Measurements from ENCODE around the gene SLITRK6. TPM values are rescaled to one million over a fixed set of nuclear protein-coding genes. Genes with fewer than 3 reads are reported as not detected.

The SLITRK6 gene
- total and polyA plus RNA-seq, 4 donors = 0.22 to 1.5 (median 0.68) TPM

DNA sequence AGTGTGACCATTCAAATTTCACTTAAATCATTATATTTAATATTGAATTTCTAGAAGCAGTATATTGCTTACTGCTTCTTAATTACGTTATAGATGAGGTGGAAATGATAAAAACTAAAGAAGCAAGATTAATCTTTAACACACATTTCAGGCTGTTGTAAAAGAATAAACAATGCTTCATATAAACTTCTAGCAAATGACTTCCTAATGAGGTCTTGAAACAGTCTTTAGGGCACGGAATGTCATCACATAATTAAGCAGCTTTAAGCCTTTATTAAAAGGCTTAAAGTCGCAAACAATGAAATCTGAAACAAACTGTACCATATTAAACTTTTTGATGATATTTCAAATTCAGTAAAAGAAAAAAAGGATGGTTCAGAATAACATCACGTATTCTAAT, 1.9 kb downstream of the SLITRK6 start:
- H3K9me3 ChIP-seq (ENCODE audit: control insufficient read depth in 4 of 4, low read length in 3 of 4) = no peaks in the 10 kb centered on the region
- WGBS = 42% methylated on average over 4 of the region's 4 CpGs
- no peak for DNase-seq (ENCODE audit: low spot score)
- no peak for TF ChIP-seq NR2F2 (IDR thresholded peaks at IDR 0.05)
- TF ChIP-seq HNF4A (conservative IDR thresholded peaks at IDR 0.05) = no peak
- TF ChIP-seq GABPA (IDR thresholded peaks at IDR 0.05 in 1 of 2, conservative IDR thresholded peaks at IDR 0.05 in 1 of 2) = no peak
- TF ChIP-seq, protein P1, sequence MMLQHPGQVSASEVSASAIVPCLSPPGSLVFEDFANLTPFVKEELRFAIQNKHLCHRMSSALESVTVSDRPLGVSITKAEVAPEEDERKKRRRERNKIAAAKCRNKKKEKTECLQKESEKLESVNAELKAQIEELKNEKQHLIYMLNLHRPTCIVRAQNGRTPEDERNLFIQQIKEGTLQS (IDR thresholded peaks at IDR 0.05) = no peak
- TF ChIP-seq FOXA2 (IDR thresholded peaks at IDR 0.05) = no peak
- no peak for TF ChIP-seq TAF1 (conservative IDR thresholded peaks at IDR 0.05)
- TF ChIP-seq HNF4G (IDR thresholded peaks at IDR 0.05) = no peak
- TF ChIP-seq, protein P2, sequence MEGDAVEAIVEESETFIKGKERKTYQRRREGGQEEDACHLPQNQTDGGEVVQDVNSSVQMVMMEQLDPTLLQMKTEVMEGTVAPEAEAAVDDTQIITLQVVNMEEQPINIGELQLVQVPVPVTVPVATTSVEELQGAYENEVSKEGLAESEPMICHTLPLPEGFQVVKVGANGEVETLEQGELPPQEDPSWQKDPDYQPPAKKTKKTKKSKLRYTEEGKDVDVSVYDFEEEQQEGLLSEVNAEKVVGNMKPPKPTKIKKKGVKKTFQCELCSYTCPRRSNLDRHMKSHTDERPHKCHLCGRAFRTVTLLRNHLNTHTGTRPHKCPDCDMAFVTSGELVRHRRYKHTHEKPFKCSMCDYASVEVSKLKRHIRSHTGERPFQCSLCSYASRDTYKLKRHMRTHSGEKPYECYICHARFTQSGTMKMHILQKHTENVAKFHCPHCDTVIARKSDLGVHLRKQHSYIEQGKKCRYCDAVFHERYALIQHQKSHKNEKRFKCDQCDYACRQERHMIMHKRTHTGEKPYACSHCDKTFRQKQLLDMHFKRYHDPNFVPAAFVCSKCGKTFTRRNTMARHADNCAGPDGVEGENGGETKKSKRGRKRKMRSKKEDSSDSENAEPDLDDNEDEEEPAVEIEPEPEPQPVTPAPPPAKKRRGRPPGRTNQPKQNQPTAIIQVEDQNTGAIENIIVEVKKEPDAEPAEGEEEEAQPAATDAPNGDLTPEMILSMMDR (IDR thresholded peaks at IDR 0.05; ENCODE audit: low read depth, low read length, missing input control) = no peak
- TF ChIP-seq, protein P3, sequence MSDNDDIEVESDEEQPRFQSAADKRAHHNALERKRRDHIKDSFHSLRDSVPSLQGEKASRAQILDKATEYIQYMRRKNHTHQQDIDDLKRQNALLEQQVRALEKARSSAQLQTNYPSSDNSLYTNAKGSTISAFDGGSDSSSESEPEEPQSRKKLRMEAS (IDR thresholded peaks at IDR 0.05) = no peak
- TF ChIP-seq, protein P4, sequence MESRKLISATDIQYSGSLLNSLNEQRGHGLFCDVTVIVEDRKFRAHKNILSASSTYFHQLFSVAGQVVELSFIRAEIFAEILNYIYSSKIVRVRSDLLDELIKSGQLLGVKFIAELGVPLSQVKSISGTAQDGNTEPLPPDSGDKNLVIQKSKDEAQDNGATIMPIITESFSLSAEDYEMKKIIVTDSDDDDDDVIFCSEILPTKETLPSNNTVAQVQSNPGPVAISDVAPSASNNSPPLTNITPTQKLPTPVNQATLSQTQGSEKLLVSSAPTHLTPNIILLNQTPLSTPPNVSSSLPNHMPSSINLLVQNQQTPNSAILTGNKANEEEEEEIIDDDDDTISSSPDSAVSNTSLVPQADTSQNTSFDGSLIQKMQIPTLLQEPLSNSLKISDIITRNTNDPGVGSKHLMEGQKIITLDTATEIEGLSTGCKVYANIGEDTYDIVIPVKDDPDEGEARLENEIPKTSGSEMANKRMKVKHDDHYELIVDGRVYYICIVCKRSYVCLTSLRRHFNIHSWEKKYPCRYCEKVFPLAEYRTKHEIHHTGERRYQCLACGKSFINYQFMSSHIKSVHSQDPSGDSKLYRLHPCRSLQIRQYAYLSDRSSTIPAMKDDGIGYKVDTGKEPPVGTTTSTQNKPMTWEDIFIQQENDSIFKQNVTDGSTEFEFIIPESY (IDR thresholded peaks at IDR 0.05) = no peak
- TF ChIP-seq RAD21 (IDR thresholded peaks at IDR 0.05) = no peak
- no peak for TF ChIP-seq EGR1 (IDR thresholded peaks at IDR 0.05; ENCODE audit: low read depth in 2 of 2)
- no peak for TF ChIP-seq SP1 (IDR thresholded peaks at IDR 0.05)
- no peak overlapping the region for H3K4me3 ChIP-seq (ENCODE audit: low read depth in 1 of 3, low read length in 3 of 3)
- H3K36me3 ChIP-seq (ENCODE audit: control insufficient read depth in 4 of 4, insufficient read depth in 3 of 4, low read depth in 1 of 4, low read length in 3 of 4) = no peaks in the 10 kb centered on the region
- H3K27ac ChIP-seq (ENCODE audit: low read depth in 1 of 2, low read length in 2 of 2) = no peak overlapping the region
- H3K4me1 ChIP-seq (ENCODE audit: control insufficient read depth in 4 of 4, insufficient read depth in 4 of 4, low read length in 3 of 4) = no peaks in the 10 kb centered on the region
- no peaks in the 10 kb centered on the region for H3K27me3 ChIP-seq (ENCODE audit: control insufficient read depth in 4 of 4, insufficient read depth in 4 of 4, low read length in 3 of 4)
- no peak overlapping the region for H3K9ac ChIP-seq (ENCODE audit: low read depth in 1 of 2, low read length in 2 of 2)

DNA sequence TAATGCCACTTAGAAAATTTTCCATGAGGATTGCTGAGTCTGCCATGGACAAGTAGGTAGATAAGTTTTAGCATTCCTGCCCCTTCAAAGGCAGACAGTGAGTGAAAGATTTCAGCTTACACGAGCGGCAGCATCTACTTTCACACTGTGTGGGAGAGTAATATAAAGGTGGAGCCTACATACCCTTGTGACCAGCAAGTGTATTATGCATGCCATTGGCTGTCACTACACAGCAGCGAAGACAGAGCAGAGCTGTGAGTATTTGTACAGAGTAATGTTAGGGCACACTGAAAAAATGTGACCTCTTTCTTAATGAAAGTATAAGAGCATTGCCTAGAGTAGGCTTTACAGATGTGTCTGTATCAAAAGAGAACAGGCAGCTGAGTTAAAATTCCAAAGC, 14.0 kb downstream of the SLITRK6 start:
- Histone ChIP-seq H3K9me3 (ENCODE audit: control insufficient read depth in 4 of 4, low read length in 3 of 4) (no peaks in the 10 kb centered on the region), H3K4me3 (ENCODE audit: low read depth in 1 of 3, low read length in 3 of 3) (no peak overlapping the region), H3K36me3 (ENCODE audit: control insufficient read depth in 4 of 4, insufficient read depth in 3 of 4, low read depth in 1 of 4, low read length in 3 of 4) (no peaks in the 10 kb centered on the region), H3K27me3 (ENCODE audit: control insufficient read depth in 4 of 4, insufficient read depth in 4 of 4, low read length in 3 of 4) (no peaks in the 10 kb centered on the region), H3K9ac (ENCODE audit: low read depth in 1 of 2, low read length in 2 of 2) (no peak overlapping the region), H3K27ac (ENCODE audit: low read depth in 1 of 2, low read length in 2 of 2) (no peak overlapping the region), H3K4me1 (ENCODE audit: control insufficient read depth in 4 of 4, insufficient read depth in 4 of 4, low read length in 3 of 4) (no peaks in the 10 kb centered on the region)
- TF ChIP-seq, protein P4 (IDR thresholded peaks at IDR 0.05) = no peak
- TF ChIP-seq FOXA2 (IDR thresholded peaks at IDR 0.05) (no peak), SP1 (IDR thresholded peaks at IDR 0.05) (no peak), EGR1 (IDR thresholded peaks at IDR 0.05; ENCODE audit: low read depth in 2 of 2) (no peak), NR2F2 (IDR thresholded peaks at IDR 0.05) (no peak), FOXA1 (IDR thresholded peaks at IDR 0.05) (no peak), JUND (IDR thresholded peaks at IDR 0.05) (no peak), RAD21 (IDR thresholded peaks at IDR 0.05) (no peak), RXRA (IDR thresholded peaks at IDR 0.05) (no peak), YY1 (IDR thresholded peaks at IDR 0.05) (no peak), HNF4G (IDR thresholded peaks at IDR 0.05) (no peak), HNF4A (conservative IDR thresholded peaks at IDR 0.05) (no peak), TAF1 (conservative IDR thresholded peaks at IDR 0.05) (no peak)
- TF ChIP-seq, protein P3 (IDR thresholded peaks at IDR 0.05) = no peak
- TF ChIP-seq, protein P1 (IDR thresholded peaks at IDR 0.05) = no peak
- TF ChIP-seq, protein P5, sequence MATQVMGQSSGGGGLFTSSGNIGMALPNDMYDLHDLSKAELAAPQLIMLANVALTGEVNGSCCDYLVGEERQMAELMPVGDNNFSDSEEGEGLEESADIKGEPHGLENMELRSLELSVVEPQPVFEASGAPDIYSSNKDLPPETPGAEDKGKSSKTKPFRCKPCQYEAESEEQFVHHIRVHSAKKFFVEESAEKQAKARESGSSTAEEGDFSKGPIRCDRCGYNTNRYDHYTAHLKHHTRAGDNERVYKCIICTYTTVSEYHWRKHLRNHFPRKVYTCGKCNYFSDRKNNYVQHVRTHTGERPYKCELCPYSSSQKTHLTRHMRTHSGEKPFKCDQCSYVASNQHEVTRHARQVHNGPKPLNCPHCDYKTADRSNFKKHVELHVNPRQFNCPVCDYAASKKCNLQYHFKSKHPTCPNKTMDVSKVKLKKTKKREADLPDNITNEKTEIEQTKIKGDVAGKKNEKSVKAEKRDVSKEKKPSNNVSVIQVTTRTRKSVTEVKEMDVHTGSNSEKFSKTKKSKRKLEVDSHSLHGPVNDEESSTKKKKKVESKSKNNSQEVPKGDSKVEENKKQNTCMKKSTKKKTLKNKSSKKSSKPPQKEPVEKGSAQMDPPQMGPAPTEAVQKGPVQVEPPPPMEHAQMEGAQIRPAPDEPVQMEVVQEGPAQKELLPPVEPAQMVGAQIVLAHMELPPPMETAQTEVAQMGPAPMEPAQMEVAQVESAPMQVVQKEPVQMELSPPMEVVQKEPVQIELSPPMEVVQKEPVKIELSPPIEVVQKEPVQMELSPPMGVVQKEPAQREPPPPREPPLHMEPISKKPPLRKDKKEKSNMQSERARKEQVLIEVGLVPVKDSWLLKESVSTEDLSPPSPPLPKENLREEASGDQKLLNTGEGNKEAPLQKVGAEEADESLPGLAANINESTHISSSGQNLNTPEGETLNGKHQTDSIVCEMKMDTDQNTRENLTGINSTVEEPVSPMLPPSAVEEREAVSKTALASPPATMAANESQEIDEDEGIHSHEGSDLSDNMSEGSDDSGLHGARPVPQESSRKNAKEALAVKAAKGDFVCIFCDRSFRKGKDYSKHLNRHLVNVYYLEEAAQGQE (IDR thresholded peaks at IDR 0.05) = no peak
- TF ChIP-seq, protein P2 (IDR thresholded peaks at IDR 0.05; ENCODE audit: low read depth, low read length, missing input control) = no peak
- 74% methylated on average over 3 of the region's 3 CpGs for WGBS
- DNase-seq (ENCODE audit: low spot score) = no peak
